Measurements from ENCODE around the gene TFIP11. TPM values are rescaled to one million over a fixed set of nuclear protein-coding genes. Genes with fewer than 3 reads are reported as not detected.

TFIP11 gene
- total and polyA plus RNA-seq, 10 of the 15 experiments (the other 5 are each of a cell fraction or from before 2014, with no cell fraction given): 14.2 to 43.3 (median 31.9) TPM

DNA sequence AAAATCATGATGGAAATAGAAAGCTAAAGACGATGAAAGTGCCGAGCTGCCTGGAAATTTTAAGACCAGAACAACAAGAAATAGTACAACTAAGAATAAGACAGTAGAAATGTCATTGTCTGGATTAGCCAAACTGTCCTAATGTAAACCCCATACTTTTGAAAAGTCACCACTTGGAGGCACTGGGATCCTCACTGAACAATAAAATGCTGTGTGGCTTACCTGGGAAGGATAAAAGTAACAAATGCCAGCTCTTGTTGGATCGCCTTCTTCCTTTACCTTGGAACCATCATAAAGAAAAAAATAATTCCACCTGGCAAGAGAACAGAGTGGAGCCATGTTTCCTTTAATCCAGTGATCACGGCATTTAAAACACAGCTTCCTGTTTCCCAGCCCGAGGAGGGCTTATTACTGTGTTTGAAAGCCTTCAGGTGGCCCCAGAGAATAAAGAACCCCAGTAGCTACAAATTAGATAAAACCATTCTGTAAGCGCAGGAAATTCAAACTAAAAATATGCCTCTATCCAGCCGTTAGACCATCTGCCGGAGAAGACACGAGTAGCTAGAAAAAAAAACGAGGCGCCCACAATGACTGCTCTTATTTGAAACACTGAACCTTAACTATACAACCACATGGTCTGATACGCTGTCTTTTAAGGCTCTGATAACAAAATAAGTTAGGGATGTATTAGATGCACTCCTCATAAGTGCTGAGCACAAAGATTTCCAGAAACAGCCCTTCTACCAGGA lies 33.1 kb downstream of the TFIP11 start:
- ChIA-PET CTCF (interaction anchor here (0.6 to 7.1 kb wide), 20 partner anchors 8 to 234 kb away, joined by 3 to 47 read pairs (median 4); partner anchors contain the start of gene TFIP11), POLR2A (interaction anchor here (0.5 to 1.1 kb wide), 7 partner anchors 25 to 912 kb away, joined by 3 to 8 read pairs (median 3); no protein-coding TSS in a partner anchor), SMC1A (ENCODE audit: uncharacterized antibody, unreplicated experiment) (interaction anchor here (0.8 to 4.3 kb wide), 12 partner anchors 13 to 195 kb away, joined by 3 to 17 read pairs (median 4); no protein-coding TSS in a partner anchor), RAD21 (ENCODE audit: unreplicated experiment) (interaction anchor here (0.8 to 2.0 kb wide), 6 partner anchors 16 to 195 kb away, joined by 3 to 10 read pairs (median 4); no protein-coding TSS in a partner anchor)
- peak overlapping the region; percentile 84 for H3K9ac ChIP-seq (ENCODE audit: control insufficient read depth, insufficient read depth, low read length)
- H3K4me1 ChIP-seq (ENCODE audit: control insufficient read depth, insufficient read depth, low read length): peaks cover 34% of the 10 kb centered on the region
- H3K9me3 ChIP-seq (replicated peaks; ENCODE audit: control insufficient read depth, insufficient read depth, low read length): no peaks in the 10 kb centered on the region
- no TSS peak for BruUV-seq (replicated peaks)
- 13% methylated on average over 12 of the region's 12 CpGs for WGBS (ENCODE audit: insufficient coverage, insufficient replicate concordance, low lambda C conversion rate, missing lambda C conversion rate)
- peaks cover 0 to 3% of the 10 kb centered on the region in 2 experiments; a peak in 2 of 4 replicates for H3K36me3 ChIP-seq (ENCODE audit: control insufficient read depth in 2 of 2, insufficient read depth in 2 of 2, low read length in 1 of 2)
- ATAC-seq: peak; percentile 5; the same call in 1 of the 3 replicates
- TF ChIP-seq MXI1 (IDR thresholded peaks at IDR 0.05; ENCODE audit: low read depth, low read length) (peak; percentile 44; the same call in 1 of the 2 replicates), YY1 (IDR thresholded peaks at IDR 0.05; ENCODE audit: low read depth, low read length) (peak; percentile 64), CHD4 (IDR thresholded peaks at IDR 0.05) (no peak), SKIL (IDR thresholded peaks at IDR 0.05; ENCODE audit: low read depth, poor library complexity, severe bottlenecking) (peak; percentile 11), EP300 (IDR thresholded peaks at IDR 0.05; ENCODE audit: borderline replicate concordance in 1 of 2, control insufficient read depth in 1 of 2, low read depth in 2 of 2, low read length in 2 of 2) (no peak)
- TF ChIP-seq, protein P1, sequence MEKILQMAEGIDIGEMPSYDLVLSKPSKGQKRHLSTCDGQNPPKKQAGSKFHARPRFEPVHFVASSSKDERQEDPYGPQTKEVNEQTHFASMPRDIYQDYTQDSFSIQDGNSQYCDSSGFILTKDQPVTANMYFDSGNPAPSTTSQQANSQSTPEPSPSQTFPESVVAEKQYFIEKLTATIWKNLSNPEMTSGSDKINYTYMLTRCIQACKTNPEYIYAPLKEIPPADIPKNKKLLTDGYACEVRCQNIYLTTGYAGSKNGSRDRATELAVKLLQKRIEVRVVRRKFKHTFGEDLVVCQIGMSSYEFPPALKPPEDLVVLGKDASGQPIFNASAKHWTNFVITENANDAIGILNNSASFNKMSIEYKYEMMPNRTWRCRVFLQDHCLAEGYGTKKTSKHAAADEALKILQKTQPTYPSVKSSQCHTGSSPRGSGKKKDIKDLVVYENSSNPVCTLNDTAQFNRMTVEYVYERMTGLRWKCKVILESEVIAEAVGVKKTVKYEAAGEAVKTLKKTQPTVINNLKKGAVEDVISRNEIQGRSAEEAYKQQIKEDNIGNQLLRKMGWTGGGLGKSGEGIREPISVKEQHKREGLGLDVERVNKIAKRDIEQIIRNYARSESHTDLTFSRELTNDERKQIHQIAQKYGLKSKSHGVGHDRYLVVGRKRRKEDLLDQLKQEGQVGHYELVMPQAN (conservative IDR thresholded peaks at IDR 0.05): peak; percentile 50; the same call in 1 of the 2 replicates
- TF ChIP-seq, protein P2, sequence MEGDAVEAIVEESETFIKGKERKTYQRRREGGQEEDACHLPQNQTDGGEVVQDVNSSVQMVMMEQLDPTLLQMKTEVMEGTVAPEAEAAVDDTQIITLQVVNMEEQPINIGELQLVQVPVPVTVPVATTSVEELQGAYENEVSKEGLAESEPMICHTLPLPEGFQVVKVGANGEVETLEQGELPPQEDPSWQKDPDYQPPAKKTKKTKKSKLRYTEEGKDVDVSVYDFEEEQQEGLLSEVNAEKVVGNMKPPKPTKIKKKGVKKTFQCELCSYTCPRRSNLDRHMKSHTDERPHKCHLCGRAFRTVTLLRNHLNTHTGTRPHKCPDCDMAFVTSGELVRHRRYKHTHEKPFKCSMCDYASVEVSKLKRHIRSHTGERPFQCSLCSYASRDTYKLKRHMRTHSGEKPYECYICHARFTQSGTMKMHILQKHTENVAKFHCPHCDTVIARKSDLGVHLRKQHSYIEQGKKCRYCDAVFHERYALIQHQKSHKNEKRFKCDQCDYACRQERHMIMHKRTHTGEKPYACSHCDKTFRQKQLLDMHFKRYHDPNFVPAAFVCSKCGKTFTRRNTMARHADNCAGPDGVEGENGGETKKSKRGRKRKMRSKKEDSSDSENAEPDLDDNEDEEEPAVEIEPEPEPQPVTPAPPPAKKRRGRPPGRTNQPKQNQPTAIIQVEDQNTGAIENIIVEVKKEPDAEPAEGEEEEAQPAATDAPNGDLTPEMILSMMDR (IDR thresholded peaks at IDR 0.05 in 2 of 3, conservative IDR thresholded peaks at IDR 0.05 in 1 of 3; ENCODE audit: control insufficient read depth in 2 of 3, extremely low read depth in 1 of 3, insufficient read depth in 1 of 3, low read depth in 3 of 3, low read length in 3 of 3): peak in 1 of 3 experiments; percentile 22; a peak in 2 of 6 replicates
- DNase-seq (ENCODE audit: low read depth, low spot score): no peak
- intact Hi-C loops (cut with micrococcal nuclease; ENCODE audit: unreplicated experiment): no loop called here
- H4K20me1 ChIP-seq (ENCODE audit: control insufficient read depth, insufficient read depth): no peaks in the 10 kb centered on the region
- peaks cover 51% of the 10 kb centered on the region for H3K79me2 ChIP-seq (ENCODE audit: control insufficient read depth, insufficient read depth, low read length)
- H3K4me2 ChIP-seq (ENCODE audit: control insufficient read depth, insufficient read depth): peak overlapping the region; percentile 97
- peak; percentile 72 for FAIRE-seq
- in situ Hi-C loops (cut with MboI): no loop called here
- H3K4me3 ChIP-seq: peak overlapping the region; percentile 97
- H3K27me3 ChIP-seq (replicated peaks in 1 of 2; ENCODE audit: control insufficient read depth in 2 of 2, insufficient read depth in 2 of 2, low read length in 1 of 2): no peaks in the 10 kb centered on the region
- peak overlapping the region; percentile 80 for H2AFZ ChIP-seq (ENCODE audit: control insufficient read depth, low read depth, low read length)
- peak overlapping the region; percentile 88 for H3K27ac ChIP-seq (ENCODE audit: control insufficient read depth, insufficient read depth)

Measured in GM12878 (cell line).